ENCODE results near the gene FAM81A.

GRCh38 chr15:59550530-59550929 lies 112.5 kb downstream of the FAM81A start:
- TF ChIP-seq EZH2 (IDR thresholded peaks at IDR 0.05; ENCODE audit: borderline replicate concordance, insufficient read depth, low read length, poor library complexity, severe bottlenecking) (no peak), MXI1 (conservative IDR thresholded peaks at IDR 0.05; ENCODE audit: poor library complexity, severe bottlenecking) (no peak)
